Daoy (cell line): Measurements from ENCODE around the gene OR13J1. TPM values are rescaled to one million over a fixed set of nuclear protein-coding genes. Genes with fewer than 3 reads are reported as not detected.
"Not testable (repeated sequence)": the region's sequence is repeated elsewhere in the genome, so short reads cannot be mapped to it uniquely, and the experiment has no call there.

Experiments used
- DNase-seq: peaks from one replicate; pipeline ENCODE4 v3.0.0-alpha.2; 2015; ENCODE audit warnings: low read depth
- total RNA-seq: library from RNA; depleted of rRNA; stranded (reverse); fragments of >200 nt; shearing (Covaris generic); gene quantifications from 2 replicates; pipeline ENCODE4 v1.2.3, GENCODE V29; 2014

OR13J1 gene
- total RNA-seq, 1 experiment from 2014 or later, result not detected

GRCh38 chr9:35905051-35905781, 35.0 kb upstream of the OR13J1 start:
- peak; percentile 79 for DNase-seq

DNA sequence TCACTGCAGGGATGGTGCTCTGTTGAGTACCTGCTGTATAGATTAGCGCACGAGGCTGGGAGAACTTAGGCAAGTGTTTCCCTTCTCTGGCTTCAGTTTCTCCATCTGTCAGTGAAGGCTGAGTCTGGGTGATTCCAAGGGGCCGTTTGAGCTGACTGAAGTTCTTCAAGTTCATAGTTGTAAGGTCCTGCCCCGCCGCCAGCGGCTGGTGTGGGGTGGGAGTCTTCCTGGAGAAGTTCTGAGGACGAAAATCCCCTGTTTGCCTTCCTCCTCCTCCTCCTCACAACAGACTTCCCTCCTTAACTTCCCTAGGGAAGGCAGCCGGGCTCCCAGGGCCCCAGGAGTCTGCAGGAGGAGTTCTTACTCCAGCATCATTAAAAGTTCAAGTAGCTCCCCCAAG, 34.1 kb upstream of the OR13J1 start:
- no peak for DNase-seq

GRCh38 chr9:35903049-35903448, 32.8 kb upstream of the OR13J1 start:
- peak; percentile 61 for DNase-seq

GRCh38 chr9:35899021-35899420, 28.8 kb upstream of the OR13J1 start:
- no peak for DNase-seq

GRCh38 chr9:35898337-35898736, 28.1 kb upstream of the OR13J1 start:
- DNase-seq, result no peak

- not testable (repeated sequence) for DNase-seq
Observed at GRCh38 chr9:35897376-35898099, 27.3 kb upstream of the OR13J1 start.

- no peak for DNase-seq
Observed at GRCh38 chr9:35896570-35896969, 26.4 kb upstream of the OR13J1 start.

- no peak for DNase-seq
Observed at GRCh38 chr9:35892051-35892450, 21.9 kb upstream of the OR13J1 start.

DNA sequence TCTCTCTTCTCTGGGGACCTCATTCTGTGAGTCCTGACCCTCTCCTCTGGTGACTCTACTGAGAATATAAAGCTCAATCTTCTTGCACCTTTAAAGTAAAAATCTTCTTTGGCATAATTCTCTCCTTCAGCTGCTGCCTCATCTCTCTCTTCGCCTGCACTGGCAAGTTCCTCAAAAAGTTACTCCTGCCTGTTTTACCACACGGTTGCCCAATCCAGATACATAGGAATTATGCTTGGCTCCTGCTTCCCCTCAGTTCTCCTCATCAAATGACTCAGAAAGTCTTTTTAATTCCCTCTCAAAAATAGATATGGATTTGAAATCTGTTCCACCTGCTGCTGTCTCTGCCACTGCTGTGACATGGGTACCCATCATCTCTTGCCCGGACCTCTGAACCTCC, 21.4 kb upstream of the OR13J1 start:
- no peak for DNase-seq

- DNase-seq, result not testable (repeated sequence)
Observed at GRCh38 chr9:35884908-35885307, 14.7 kb upstream of the OR13J1 start.

GRCh38 chr9:35882996-35883395, 12.8 kb upstream of the OR13J1 start:
- DNase-seq, result no peak

DNA sequence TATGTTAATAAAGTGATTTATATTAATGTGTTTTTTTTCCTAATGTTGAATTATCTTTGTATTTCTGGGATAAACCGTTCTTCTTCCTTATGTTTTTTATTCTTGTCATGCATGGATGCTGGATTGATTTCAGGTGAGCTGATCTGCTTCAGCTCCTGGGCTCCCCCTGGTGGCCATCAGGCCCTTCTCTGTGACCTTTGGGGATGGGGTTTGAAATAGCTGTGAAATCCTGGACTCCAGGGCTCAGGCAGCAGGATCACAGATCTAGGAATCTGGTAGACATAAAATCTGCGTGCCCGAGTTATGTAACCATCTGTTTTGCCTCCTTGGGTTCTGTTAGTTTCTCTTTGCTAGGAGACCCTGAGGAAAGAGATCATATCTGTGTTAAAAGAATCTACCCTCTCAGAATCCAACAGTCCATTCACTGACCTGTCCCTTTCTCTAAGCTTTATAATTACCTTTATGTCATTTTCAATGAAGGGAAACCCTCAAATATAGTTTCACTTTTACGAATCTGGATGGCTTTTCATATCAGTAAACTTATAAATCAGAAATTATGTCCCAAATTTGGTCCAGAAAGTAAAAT, 12.2 kb upstream of the OR13J1 start:
- DNase-seq, result peak; percentile 79

GRCh38 chr9:35872505-35872904, 2.3 kb upstream of the OR13J1 start:
- DNase-seq, result no peak

DNA sequence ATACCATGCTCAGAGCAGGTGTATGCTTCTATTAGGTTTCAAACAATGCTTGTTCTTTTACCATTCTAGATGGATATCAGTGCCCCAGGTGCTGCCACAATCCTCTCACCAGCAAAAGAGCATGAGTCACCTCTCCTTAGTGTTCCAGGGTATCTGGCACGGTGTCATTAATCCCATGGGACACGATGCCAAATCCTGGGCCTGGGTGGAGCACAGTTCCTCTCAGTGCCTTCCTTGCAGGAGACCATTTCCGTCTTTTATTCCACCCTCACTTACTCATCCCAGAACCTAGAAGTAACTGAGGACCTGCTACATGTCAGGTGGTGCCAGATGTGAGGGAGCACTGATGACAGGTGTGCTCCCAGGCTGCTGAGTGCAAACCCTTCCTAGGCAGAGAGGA, 1.3 kb upstream of the OR13J1 start:
- DNase-seq, result peak; percentile 30

DNA sequence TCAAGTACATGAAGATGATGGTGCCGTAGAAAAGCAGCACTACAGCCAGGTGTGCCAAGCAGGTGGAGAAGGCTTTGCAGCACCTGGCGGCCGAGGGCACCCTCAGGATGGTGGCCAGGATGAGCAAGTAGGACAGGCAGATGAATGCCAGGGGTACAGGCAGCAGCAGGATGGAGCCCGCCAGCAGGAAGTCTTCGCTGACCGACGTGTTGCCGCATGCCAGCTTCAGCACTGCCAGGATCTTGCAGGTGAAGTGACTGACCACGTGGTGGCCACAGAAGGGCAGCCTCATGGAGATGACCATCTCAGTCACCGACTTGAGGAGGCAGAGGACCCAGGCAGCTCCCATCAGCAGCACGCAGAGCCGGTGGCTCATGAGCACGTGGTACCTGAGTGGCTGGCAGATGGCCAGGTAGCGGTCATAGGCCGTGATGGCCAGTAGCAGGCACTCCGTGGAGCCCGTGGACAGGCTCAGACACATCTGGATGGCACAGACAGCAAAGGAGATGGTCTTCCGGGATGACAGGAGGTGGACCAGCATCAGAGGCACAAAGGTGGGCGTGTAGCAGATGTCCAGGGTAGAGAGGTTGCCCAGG, 482 bp downstream of the OR13J1 start:
- no peak for DNase-seq

DNA sequence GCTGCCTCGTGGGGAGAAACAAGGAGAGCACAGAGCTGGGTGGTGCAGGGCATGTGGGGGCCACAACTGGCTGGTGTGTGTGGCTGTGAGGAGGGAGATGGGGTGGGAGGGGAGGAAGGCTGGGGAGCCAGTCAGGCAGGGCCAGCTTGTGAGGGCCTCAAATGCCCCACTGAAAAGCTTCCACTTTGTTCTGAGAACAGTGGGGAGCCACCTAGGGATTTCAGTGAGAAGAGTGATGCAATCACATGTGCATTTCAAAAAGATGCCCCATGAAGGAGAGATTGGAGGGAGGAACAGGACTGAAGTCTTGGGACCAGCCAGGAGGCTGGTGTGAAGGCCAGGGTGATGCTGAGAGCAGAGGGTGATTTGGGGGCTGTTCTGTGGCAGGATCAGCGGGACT, 1.3 kb downstream of the OR13J1 start:
- DNase-seq, result no peak

DNA sequence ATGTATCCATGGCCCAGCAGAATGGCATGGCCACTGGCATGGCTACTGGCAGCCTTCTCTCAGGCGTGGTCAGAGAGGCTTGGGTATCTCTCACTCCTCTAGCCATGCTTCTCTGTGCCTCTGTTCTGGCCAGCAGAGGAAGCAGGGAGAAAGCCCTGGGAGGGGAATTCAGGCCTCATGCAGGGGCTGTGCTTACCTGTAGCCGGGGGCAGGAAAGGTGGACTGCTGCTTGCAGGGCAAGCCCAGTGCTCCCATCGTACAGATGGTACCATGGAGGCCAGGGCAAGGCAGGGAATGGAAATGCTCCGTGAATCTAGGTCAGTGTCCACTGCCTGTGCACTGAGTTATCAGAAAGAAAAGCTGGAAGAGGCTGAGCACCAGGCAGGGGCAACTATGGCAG, 2.7 kb downstream of the OR13J1 start:
- DNase-seq, result no peak

DNA sequence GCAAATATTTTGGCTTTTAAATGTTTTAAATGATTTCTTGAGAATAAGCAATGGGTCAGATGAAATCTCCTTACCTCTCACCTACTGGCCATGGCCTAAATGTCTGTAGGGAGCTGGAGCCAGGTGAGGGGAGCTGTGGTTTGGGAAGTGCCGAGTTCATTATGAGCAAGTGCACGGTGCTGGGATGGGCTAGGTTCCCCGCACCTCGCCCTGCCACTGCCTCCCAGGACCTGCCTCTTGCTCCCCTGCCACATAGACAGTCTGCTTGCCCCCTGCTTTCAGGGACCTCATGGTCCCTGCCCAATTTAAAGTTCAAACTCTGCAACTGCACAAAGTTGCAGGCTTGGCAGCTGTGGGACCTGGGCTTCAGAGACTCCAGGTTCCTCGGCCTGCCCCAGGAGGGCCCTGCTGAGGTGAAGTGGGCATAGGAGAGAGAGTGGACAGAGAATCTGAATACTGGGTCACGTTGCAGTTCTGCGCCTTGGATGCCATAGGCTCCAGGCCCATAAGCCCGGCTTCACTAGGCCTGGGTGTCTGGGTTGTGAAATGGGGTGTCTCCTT, 5.4 kb downstream of the OR13J1 start:
- no peak for DNase-seq

DNA sequence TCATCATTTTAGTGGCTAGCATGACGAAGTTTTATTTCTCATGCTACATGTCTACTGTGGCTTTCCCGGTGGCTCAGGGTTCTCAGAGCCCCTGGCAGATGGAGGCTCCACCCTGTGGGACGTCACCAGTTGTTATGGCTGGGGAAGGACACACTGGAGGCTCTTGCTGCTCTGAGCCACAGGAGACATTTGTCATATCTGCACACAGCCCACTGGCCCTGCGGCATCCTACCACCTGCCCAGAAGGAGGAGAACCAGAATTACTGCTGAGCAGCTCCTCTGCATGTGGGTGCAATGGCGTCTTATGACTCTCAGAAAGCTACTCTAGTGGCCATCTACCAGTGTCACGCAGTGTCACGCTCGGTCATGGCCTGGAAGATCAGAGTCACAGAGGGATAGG, 6.6 kb downstream of the OR13J1 start:
- no peak for DNase-seq

GRCh38 chr9:35862328-35862727, 7.9 kb downstream of the OR13J1 start:
- no peak for DNase-seq

DNA sequence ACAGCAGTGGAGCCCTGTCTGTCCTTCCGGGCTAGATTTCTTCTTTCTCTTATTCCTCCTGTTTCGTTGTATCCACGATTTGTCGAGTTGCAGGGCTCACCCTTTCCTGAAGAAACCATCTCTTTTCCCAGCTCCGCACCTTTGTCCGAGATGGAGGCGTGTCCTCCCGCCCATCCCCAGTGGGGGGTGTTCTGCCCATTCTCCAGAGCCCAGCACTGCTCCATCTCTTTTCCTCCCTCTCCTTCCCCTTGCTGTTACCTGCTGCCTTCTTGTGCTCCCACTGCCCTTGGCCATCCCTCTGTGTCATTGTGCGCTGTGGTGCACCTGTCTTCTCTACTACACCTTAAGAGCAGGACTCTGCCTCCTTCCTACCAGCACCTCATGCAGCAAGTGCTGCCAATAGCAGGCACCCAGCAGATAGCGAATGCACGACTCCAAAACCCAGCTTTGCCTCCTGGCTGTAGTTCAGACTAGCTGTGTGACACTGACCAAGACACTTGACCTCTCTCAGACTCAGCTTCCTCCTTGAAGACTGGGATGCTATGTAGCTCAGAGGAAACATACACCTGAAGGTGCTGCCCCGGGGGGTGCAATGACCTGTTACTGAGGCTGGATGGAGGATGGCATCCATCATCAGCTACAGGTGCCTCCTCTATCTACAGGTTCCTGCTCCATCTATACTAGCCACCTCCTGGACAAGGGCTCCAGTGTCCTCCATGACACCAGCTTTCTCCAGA, 8.9 kb downstream of the OR13J1 start:
- no peak for DNase-seq

DNA sequence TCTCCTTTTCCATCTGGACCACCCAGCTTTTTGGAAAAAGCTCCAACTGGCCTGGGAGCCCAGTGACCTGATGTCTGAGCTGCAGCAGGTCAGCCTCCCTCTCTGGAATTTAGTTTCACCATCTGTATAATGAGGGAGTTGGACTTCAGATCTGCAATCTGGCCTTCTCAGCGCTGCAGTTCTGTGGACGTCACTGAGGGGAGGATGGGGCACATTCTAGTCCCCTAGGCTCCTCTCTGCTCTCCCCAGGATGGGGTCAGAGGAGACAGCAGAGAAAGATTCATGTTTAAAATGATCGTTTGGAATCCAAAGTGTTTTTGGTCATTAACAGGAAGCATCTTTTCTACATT, 10.2 kb downstream of the OR13J1 start:
- no peak for DNase-seq
